ENCODE results near the gene CRYBA2. TPM values are rescaled to one million over a fixed set of nuclear protein-coding genes. Genes with fewer than 3 reads are reported as not detected.

The CRYBA2 gene
- total and polyA plus RNA-seq, 9 of the 15 experiments (the other 6 are each of a cell fraction or from before 2014, with no cell fraction given): 0.11 to 1.8 (median 0.62) TPM; not detected in 5

DNA sequence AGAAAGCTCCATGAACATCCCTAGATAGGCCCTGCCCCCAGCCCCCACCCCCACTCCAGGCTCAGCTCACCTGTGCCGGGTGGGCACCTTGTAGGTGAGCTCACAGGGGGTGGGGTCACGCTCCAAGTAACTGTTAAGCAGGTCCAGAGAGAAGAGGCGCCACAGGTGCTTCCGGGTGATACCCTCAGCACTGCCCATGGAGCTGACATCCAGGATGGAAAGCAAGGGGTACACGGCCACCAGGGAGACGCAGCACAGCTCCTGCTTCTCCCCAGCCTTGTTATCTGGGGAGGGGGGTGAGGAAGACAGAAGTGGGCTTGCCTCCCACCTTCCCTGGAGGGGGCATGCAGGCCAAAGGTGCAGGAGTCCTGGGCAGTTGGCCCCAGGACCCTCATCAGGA lies 26.2 kb upstream of the CRYBA2 start (continued):
- no peak for TF ChIP-seq CHAMP1 (IDR thresholded peaks at IDR 0.05)
- TF ChIP-seq ZNF551 (CRISPR knock-in tag; IDR thresholded peaks at IDR 0.05): no peak
- TF ChIP-seq, protein P1, sequence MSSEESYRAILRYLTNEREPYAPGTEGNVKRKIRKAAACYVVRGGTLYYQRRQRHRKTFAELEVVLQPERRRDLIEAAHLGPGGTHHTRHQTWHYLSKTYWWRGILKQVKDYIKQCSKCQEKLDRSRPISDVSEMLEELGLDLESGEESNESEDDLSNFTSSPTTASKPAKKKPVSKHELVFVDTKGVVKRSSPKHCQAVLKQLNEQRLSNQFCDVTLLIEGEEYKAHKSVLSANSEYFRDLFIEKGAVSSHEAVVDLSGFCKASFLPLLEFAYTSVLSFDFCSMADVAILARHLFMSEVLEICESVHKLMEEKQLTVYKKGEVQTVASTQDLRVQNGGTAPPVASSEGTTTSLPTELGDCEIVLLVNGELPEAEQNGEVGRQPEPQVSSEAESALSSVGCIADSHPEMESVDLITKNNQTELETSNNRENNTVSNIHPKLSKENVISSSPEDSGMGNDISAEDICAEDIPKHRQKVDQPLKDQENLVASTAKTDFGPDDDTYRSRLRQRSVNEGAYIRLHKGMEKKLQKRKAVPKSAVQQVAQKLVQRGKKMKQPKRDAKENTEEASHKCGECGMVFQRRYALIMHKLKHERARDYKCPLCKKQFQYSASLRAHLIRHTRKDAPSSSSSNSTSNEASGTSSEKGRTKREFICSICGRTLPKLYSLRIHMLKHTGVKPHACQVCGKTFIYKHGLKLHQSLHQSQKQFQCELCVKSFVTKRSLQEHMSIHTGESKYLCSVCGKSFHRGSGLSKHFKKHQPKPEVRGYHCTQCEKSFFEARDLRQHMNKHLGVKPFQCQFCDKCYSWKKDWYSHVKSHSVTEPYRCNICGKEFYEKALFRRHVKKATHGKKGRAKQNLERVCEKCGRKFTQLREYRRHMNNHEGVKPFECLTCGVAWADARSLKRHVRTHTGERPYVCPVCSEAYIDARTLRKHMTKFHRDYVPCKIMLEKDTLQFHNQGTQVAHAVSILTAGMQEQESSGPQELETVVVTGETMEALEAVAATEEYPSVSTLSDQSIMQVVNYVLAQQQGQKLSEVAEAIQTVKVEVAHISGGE (CRISPR knock-in tag; IDR thresholded peaks at IDR 0.05): no peak
- no peak for TF ChIP-seq CCAR2 (IDR thresholded peaks at IDR 0.05; ENCODE audit: low read depth, low read length)

Measured in K562 (cell line).